Coronary artery (tissue), 2 donors: ENCODE data around the gene SLC13A3.

Experiments used
- DNase-seq: peaks from one replicate; pipeline ENCODE4 v3.0.0-alpha.2; 2017; ENCODE audit warnings: low spot score
- H3K27ac ChIP-seq, 2 donors: fragments of 200-600 bp; sonication (generic); one replicate each; pipeline ENCODE4 v1.5.1; 2016 to 2019
- H3K4me3 ChIP-seq: fragments of 200-600 bp; sonication (generic); 2 replicates; pipeline ENCODE4 v1.5.1; 2016; ENCODE audit warnings: mild to moderate bottlenecking, moderate library complexity
- CTCF ChIP-seq: fragments of 200-600 bp; sonication (generic); IDR thresholded peaks from one replicate; pipeline ENCODE4 v1.5.1; 2019; ENCODE audit warnings: antibody characterized with exemption

The SLC13A3 gene

GRCh38 chr20:46614503-46614902 lies 36.8 kb downstream of the SLC13A3 start:
- H3K4me3 ChIP-seq: no peak overlapping the region
- TF ChIP-seq CTCF: no peak
- no peak for DNase-seq
- H3K27ac ChIP-seq: no peak overlapping the region

- Histone ChIP-seq H3K27ac (no peak overlapping the region), H3K4me3 (no peak overlapping the region)
- DNase-seq: no peak
- no peak for TF ChIP-seq CTCF
Observed at GRCh38 chr20:46610145-46610544, 41.1 kb downstream of the SLC13A3 start.

GRCh38 chr20:46609043-46609442 lies 42.2 kb downstream of the SLC13A3 start:
- no peak for DNase-seq
- Histone ChIP-seq H3K27ac (no peak overlapping the region), H3K4me3 (no peak overlapping the region)
- no peak for TF ChIP-seq CTCF

GRCh38 chr20:46607849-46608497 lies 43.3 kb downstream of the SLC13A3 start:
- no peak for TF ChIP-seq CTCF
- no peak overlapping the region for H3K27ac ChIP-seq
- DNase-seq: no peak

GRCh38 chr20:46607191-46607848 lies 43.9 kb downstream of the SLC13A3 start:
- no peak for DNase-seq
- H3K27ac ChIP-seq: no peak overlapping the region
- no peak for TF ChIP-seq CTCF
- H3K4me3 ChIP-seq: no peak overlapping the region

More at GRCh38 chr20:46607849-46608497, 43.3 kb downstream of the SLC13A3 start:
- no peak overlapping the region for H3K4me3 ChIP-seq

GRCh38 chr20:46606817-46607190 lies 44.5 kb downstream of the SLC13A3 start:
- DNase-seq: no peak
- Histone ChIP-seq H3K27ac (no peak overlapping the region), H3K4me3 (no peak overlapping the region)
- TF ChIP-seq CTCF: no peak
